Activated T-helper 17 cell treated with anti-CD3 and anti-CD28 coated beads, Interleukin-2, amount 50 U/mL, for 72 hours (primary cell): ENCODE results near the gene C1QTNF8. TPM values are rescaled to one million over a fixed set of nuclear protein-coding genes. Genes with fewer than 3 reads are reported as not detected.
"Not testable (repeated sequence)": the region's sequence is repeated elsewhere in the genome, so short reads cannot be mapped to it uniquely, and the experiment has no call there.

Experiments used
- ATAC-seq: fragments of 150-1000 bp; cut with Tn5 transposase; replicated peaks from 2 replicates; pipeline ENCODE4 v1.10.0; 2021; ENCODE audit warnings: mild to moderate bottlenecking, moderate library complexity
- H3K27ac Mint-ChIP-seq: one replicate; pipeline ENCODE4 v1.8.0; 2022; ENCODE audit warnings: mixed read lengths
- H3K27me3 Mint-ChIP-seq: one replicate; pipeline ENCODE4 v1.8.0; 2022; ENCODE audit warnings: mixed read lengths
- H3K36me3 Mint-ChIP-seq: one replicate; pipeline ENCODE4 v1.8.0; 2022; ENCODE audit warnings: low read depth, mild to moderate bottlenecking, mixed read lengths
- H3K4me1 Mint-ChIP-seq: one replicate; pipeline ENCODE4 v1.8.0; 2022; ENCODE audit warnings: mixed read lengths
- H3K4me3 Mint-ChIP-seq: one replicate; pipeline ENCODE4 v1.8.0; 2022; ENCODE audit warnings: mild to moderate bottlenecking, mixed read lengths
- H3K9me3 Mint-ChIP-seq: one replicate; pipeline ENCODE4 v1.8.0; 2022; ENCODE audit warnings: mixed read lengths
- total RNA-seq, 2 donors: library from RNA; stranded (reverse); gene quantifications; one replicate each; pipeline ENCODE4 v1.2.3, GENCODE V29; 2022

The C1QTNF8 gene
- total RNA-seq, 2 donors from 2014 or later = not detected

DNA sequence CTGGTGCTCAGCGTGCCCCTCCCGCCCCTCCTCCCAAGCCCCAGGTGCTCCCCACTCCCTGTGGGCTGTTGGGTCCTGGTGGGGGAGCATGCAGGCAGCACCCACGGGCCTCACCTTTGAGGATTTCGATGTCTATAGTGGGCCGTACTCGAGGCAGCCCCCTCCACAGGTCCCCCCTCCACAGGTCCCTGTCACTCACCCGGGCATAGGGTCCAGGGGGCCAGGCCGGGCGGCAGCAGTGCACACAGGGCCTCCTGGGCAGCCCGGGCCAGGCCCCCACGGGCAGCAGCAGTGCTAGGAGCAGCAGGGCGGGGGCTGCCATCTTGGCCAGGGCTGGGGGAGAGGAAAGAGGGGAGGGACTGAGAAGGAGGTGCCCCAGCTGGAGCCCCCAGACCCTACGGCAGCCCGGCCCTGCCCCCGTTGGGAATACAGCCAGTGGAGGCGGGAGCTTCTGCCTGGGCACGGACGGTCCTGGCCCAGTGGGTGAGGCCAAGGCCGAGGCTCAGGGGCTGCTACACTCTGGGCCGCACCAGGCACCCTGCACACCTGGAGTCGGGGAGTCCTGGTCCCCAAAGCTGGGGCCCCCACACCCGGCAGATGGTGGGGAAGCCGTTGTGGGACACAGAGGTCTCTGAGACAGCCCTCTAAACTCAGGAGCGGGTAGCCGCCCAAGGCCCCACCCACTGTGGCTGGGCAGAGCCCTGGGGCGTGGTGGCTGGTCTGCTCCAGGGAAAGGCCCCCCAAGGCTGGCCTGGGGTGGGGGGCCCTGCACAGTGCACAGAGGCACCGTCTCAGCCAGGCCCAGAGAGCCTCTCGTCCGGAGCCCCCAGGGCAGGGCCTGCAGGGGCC, 1.2 kb downstream of the C1QTNF8 start:
- Mint-ChIP-seq H3K4me3 (no peak overlapping the region), H3K4me1 (no peaks in the 10 kb centered on the region), H3K27ac (no peak overlapping the region), H3K9me3 (no peaks in the 10 kb centered on the region), H3K36me3 (no peaks in the 10 kb centered on the region), H3K27me3 (no peaks in the 10 kb centered on the region)
- no peak for ATAC-seq

GRCh38 chr16:1094124-1094479, 1.9 kb downstream of the C1QTNF8 start:
- Mint-ChIP-seq H3K4me1 (no peaks in the 10 kb centered on the region), H3K4me3 (no peak overlapping the region), H3K27me3 (no peaks in the 10 kb centered on the region), H3K9me3 (no peaks in the 10 kb centered on the region), H3K27ac (no peak overlapping the region), H3K36me3 (no peaks in the 10 kb centered on the region)
- ATAC-seq = no peak

- H3K27me3 Mint-ChIP-seq = no peaks in the 10 kb centered on the region
- H3K4me3 Mint-ChIP-seq = no peak overlapping the region
- H3K9me3 Mint-ChIP-seq = no peaks in the 10 kb centered on the region
- H3K27ac Mint-ChIP-seq = no peak overlapping the region
- ATAC-seq = peak; percentile 45
- no peaks in the 10 kb centered on the region for H3K4me1 Mint-ChIP-seq
- no peaks in the 10 kb centered on the region for H3K36me3 Mint-ChIP-seq
Observed at GRCh38 chr16:1093284-1094123, 2.5 kb downstream of the C1QTNF8 start.

DNA sequence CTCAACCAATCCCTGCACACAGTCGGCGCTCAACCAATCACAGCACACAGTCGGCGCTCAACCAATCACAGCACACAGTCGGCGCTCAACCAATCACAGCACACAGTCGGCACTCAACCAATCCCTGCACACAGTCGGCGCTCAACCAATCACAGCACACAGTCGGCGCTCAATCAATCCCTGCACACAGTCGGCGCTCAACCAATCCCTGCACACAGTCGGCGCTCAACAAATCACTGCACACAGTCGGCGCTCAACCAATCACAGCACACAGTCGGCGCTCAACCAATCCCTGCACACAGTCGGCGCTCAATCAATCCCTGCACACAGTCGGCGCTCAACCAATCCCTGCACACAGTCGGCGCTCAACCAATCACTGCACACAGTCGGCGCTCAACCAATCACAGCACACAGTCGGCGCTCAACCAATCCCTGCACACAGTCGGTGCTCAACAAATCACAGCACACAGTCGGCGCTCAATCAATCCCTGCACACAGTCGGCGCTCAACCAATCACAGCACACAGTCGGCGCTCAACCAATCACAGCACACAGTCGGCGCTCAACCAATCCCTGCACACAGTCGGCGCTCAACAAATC, 3.3 kb downstream of the C1QTNF8 start:
- not testable (repeated sequence) for H3K27me3 Mint-ChIP-seq, H3K27ac Mint-ChIP-seq, H3K36me3 Mint-ChIP-seq, H3K4me1 Mint-ChIP-seq, H3K9me3 Mint-ChIP-seq, H3K4me3 Mint-ChIP-seq, ATAC-seq

DNA sequence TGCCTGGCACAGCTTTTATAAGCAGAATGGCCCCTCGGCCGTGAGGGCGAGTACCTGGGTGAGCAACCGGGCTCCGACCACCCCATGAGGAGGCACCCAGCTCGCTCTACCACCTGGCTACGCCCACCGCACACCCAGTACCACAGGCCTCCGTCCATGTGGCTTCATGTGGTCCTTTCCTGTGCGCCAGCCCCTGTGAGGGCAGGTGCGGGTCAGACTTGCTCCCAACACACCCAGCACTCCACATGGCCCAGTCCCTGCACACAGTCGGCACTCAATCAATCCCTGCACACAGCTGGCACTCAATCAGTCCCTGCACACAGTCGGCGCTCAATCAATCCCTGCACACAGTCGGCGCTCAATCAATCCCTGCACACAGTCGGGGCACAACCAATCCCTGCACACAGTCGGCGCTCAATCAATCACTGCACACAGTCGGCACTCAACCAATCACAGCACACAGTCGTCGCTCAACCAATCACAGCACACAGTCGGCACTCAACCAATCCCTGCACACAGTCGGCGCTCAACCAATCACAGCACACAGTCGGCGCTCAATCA, 4.0 kb downstream of the C1QTNF8 start:
- Mint-ChIP-seq H3K27me3 (no peaks in the 10 kb centered on the region), H3K36me3 (no peaks in the 10 kb centered on the region), H3K4me3 (no peak overlapping the region), H3K27ac (no peak overlapping the region), H3K9me3 (no peaks in the 10 kb centered on the region), H3K4me1 (no peaks in the 10 kb centered on the region)
- no peak for ATAC-seq

- no peak overlapping the region for H3K4me3 Mint-ChIP-seq
- no peaks in the 10 kb centered on the region for H3K4me1 Mint-ChIP-seq
- no peak overlapping the region for H3K27ac Mint-ChIP-seq
- no peaks in the 10 kb centered on the region for H3K36me3 Mint-ChIP-seq
- H3K27me3 Mint-ChIP-seq = no peaks in the 10 kb centered on the region
- H3K9me3 Mint-ChIP-seq = no peaks in the 10 kb centered on the region
- no peak for ATAC-seq
Observed at GRCh38 chr16:1090620-1091587, 5.1 kb downstream of the C1QTNF8 start.

- peaks cover 4% of the 10 kb centered on the region for H3K9me3 Mint-ChIP-seq
- peaks cover 7% of the 10 kb centered on the region for H3K27me3 Mint-ChIP-seq
Observed at GRCh38 chr16:1089822-1090619, 6.0 kb downstream of the C1QTNF8 start.

GRCh38 chr16:1089439-1089821, 6.6 kb downstream of the C1QTNF8 start:
- no peaks in the 10 kb centered on the region for H3K36me3 Mint-ChIP-seq
- no peak for ATAC-seq

More at GRCh38 chr16:1089822-1090619, 6.0 kb downstream of the C1QTNF8 start:
- Mint-ChIP-seq H3K36me3 (no peaks in the 10 kb centered on the region), H3K27ac (no peak overlapping the region), H3K4me3 (no peak overlapping the region), H3K4me1 (no peaks in the 10 kb centered on the region)
- ATAC-seq = no peak

GRCh38 chr16:1088295-1089170, 7.5 kb downstream of the C1QTNF8 start:
- no peak for ATAC-seq
- Mint-ChIP-seq H3K27me3 (peaks cover 13% of the 10 kb centered on the region), H3K36me3 (no peaks in the 10 kb centered on the region), H3K4me1 (no peaks in the 10 kb centered on the region), H3K4me3 (no peak overlapping the region), H3K9me3 (peaks cover 5% of the 10 kb centered on the region), H3K27ac (no peak overlapping the region)

More at GRCh38 chr16:1089439-1089821, 6.6 kb downstream of the C1QTNF8 start:
- Mint-ChIP-seq H3K27me3 (peaks cover 8% of the 10 kb centered on the region), H3K4me1 (no peaks in the 10 kb centered on the region), H3K4me3 (no peak overlapping the region), H3K9me3 (peaks cover 5% of the 10 kb centered on the region), H3K27ac (no peak overlapping the region)

- not testable (repeated sequence) for H3K4me3 Mint-ChIP-seq, H3K27ac Mint-ChIP-seq, H3K4me1 Mint-ChIP-seq, ATAC-seq, H3K9me3 Mint-ChIP-seq, H3K36me3 Mint-ChIP-seq
- H3K27me3 Mint-ChIP-seq = peaks cover 18% of the 10 kb centered on the region
Observed at GRCh38 chr16:1086443-1086842, 9.6 kb downstream of the C1QTNF8 start.

GRCh38 chr16:1084971-1085370, 11.1 kb downstream of the C1QTNF8 start:
- no peaks in the 10 kb centered on the region for H3K4me1 Mint-ChIP-seq
- H3K27ac Mint-ChIP-seq = no peak overlapping the region
- H3K4me3 Mint-ChIP-seq = no peak overlapping the region
- peaks cover 18% of the 10 kb centered on the region for H3K27me3 Mint-ChIP-seq
- peaks cover 5% of the 10 kb centered on the region for H3K9me3 Mint-ChIP-seq
- no peak for ATAC-seq
- H3K36me3 Mint-ChIP-seq = no peaks in the 10 kb centered on the region

DNA sequence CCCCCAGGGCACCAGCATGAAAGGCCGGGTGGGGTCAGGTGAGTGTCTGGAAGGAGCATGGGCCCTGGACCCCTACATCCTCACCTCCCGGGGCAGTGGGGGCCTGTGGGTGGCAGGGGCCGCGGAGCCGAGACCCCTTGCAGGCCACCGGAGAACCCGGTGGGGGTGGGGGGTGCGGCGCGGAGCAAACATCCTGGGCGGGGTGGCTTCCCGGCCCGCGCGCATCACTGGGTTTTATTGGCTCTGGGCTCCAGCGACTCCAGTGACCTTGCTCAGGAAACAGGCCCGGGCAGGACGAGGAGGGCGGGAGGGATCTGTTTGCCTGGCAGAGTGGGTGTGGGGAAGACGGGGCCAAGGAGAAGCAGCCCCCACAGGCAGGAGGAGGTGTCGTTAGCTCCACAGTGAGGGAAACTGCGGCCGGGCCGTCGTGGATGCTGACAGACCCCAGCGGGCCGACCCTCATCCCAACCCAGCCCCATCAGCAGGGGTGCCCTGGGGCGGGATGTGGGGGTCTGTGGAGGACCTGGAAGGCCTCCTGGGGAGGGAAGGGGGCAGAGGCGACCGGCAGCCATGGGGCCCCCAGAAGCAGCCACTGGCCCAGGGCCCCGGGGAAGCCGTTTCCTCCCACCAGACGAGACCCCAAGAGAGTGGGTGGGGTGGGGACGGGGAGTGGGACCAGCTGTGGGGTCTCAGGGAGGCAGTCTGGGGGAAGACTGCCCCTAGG, 12.9 kb downstream of the C1QTNF8 start:
- peaks cover 5% of the 10 kb centered on the region for H3K9me3 Mint-ChIP-seq
- H3K36me3 Mint-ChIP-seq = no peaks in the 10 kb centered on the region
- no peak overlapping the region for H3K4me3 Mint-ChIP-seq
- no peak for ATAC-seq
- peaks cover 18% of the 10 kb centered on the region for H3K27me3 Mint-ChIP-seq
- H3K4me1 Mint-ChIP-seq = no peaks in the 10 kb centered on the region
- H3K27ac Mint-ChIP-seq = no peak overlapping the region
